ENCODE results near the gene NMT1.

Gene NMT1

GRCh38 chr17:45135978-45136791 is 75.1 kb downstream of the NMT1 start:
- no peak for DNase-seq (ENCODE audit: low read depth in 2 of 2)

GRCh38 chr17:45136846-45137560 is 75.9 kb downstream of the NMT1 start:
- no peak for DNase-seq (ENCODE audit: low read depth in 2 of 2)

DNA sequence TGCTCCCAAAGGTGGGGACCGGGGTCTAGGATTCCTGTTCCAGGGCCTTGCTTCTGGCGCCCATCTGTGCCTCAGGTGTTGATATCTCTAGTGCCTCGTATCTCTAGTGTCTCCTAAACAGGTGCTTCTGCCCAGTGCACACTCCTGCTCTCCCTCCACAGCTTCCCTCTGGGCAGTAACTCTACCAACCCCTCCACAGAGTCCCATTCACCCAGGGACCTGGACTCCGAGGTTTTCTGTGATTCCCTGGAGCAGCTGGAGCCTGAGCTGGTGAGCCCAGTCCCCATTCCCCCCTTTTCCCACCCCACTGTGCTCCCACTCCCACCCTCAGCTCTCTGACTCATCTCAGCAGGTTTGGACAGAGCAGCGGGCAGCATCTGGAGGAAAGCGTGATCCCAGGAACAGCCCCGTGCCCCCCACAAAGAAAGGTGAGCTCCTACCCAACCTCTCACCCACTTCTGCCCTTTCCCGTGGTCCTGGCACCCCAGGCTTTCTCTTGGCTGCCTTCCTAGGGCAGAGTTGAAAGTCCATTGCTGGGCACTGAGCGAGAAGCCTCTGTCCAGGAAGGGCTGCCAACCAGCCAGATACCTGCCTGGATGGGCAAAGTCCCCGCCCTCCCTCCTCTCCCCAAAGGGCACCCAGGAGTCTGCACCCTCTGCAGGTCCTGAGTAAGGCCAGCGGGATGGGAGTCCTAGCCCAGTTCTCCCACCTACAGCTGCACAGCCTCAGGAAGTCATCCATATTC is 76.6 kb downstream of the NMT1 start:
- no peak for DNase-seq (ENCODE audit: low read depth in 2 of 2)

- no peak for DNase-seq (ENCODE audit: low read depth in 2 of 2)
These were observed 77.9 kb downstream of the NMT1 start for GRCh38 chr17:45138911-45139532.

GRCh38 chr17:45139533-45139920 is 78.4 kb downstream of the NMT1 start:
- DNase-seq (ENCODE audit: low read depth in 2 of 2), result no peak

GRCh38 chr17:45143094-45143670 is 82.1 kb downstream of the NMT1 start:
- no peak for DNase-seq (ENCODE audit: low read depth in 2 of 2)

DNA sequence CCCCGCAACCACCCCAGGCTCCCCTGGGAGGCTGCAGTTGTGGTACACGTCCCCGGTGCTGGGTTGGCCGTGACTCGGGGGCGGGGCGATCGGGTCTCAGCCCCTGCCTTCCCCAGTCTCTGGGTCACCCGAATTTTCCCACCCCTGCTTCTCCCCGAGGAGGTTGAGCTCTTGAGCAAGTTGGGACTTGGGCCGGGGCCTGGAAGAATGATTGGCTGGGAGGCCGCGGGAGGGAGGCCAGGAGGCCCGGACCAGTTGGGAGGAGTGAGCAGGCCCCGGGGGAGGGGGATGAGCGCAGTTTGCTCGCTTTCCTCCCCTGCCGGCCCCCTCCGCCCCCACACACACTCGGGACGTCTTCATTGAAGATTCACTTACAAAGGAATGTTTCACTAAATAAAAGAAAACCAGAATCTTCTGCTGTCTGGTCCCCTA is 82.7 kb downstream of the NMT1 start:
- no peak for DNase-seq (ENCODE audit: low read depth in 2 of 2)

DNA sequence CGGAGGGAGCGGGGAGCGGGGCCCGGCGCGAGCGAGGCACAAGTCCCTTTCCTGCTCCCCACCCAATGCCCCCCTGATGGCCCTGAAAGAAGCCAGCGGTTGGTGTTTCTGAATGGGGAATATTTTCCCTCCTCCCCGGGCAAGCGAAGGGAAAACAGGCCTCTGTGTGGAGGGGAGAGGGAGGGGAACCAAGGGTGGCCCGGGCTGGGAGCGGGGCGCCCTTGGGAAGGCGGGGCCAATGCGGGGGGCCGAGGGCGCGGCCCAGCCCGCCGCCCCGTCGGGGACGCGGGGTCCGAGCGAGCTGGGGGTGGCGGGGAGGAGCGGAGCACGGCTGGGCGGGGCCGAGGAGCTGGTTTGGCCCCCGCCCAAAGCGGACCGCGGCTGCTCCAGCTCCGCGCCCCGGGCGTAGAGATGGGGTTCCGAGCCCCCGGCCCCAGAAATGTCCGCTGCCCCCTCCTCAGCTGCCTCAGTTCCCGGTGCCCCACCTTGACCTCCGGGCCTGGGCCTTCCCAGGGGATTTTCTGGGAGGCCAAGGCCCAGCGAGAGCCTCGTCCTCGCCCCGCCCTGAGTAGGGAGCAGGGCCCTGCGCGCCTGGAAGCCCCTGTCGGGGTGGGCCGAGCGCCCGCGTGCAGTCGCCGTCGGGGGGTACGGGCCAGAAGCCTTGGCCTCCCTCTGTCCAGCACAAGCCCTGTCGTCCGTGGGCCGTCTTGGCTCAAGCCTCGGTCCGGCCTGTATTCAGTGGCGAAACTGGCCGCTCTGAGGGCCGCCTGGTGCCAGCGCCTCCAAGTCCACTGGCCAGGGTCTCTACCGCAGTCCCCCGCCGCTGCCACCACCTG is 83.3 kb downstream of the NMT1 start:
- DNase-seq (ENCODE audit: low read depth in 2 of 2), result no peak

DNA sequence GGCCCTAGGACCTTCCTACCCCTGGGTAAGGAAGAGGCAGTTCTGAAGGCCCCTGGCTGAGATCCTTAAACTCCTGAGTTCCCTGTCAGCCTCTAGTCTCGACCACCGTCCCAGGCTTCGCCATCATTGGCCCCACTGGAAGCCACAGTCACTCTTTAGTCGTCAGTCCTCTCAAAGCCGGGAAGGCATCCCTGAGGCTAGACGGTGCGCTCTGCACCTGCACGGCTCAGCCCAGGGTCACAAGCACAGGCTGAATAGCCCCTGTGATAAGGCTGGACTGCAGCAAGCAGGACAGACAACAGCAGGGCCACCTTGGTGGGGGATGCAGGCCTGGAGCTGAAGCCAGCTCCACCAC is 83.9 kb downstream of the NMT1 start:
- no peak for DNase-seq (ENCODE audit: low read depth in 2 of 2)

- DNase-seq (ENCODE audit: low read depth in 2 of 2), result no peak
These were observed 85.0 kb downstream of the NMT1 start for GRCh38 chr17:45146166-45146565.

- DNase-seq (ENCODE audit: low read depth in 2 of 2), result no peak
These were observed 85.4 kb downstream of the NMT1 start for GRCh38 chr17:45146592-45146889.

DNA sequence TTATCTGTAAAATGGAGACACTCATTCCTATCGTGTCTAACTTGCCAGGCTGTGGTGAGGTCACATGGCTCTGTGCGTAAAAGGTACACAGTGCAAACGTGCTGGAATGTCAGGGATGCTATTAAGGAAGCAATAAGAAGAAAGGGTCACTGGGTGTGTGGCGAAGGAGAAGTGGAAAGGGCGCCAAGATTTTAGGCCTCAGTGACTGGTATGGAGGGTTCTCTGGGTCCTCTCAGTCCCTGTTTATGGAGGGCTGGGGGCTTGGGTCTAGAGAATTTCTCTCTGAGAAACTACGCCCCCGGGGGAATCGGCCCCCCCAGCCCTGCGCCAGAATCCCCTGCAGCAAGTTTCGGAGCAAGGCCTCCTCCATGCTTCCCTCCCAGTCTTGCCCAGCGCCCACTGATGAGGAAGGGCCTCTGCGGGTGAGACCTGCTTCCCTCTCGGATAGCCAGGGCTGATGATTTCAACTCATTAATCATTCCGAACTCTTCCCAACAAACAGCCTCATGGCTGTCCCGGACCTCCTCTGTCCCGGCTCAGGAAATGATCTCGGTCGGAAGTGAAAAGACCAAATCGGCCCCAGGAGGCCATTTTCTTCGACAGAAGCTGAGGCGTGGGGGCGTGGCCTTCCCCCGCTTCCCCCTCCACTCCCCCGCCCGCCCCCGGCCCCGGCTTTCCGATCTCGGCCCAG is 85.9 kb downstream of the NMT1 start:
- DNase-seq (ENCODE audit: low read depth in 2 of 2), result no peak

DNA sequence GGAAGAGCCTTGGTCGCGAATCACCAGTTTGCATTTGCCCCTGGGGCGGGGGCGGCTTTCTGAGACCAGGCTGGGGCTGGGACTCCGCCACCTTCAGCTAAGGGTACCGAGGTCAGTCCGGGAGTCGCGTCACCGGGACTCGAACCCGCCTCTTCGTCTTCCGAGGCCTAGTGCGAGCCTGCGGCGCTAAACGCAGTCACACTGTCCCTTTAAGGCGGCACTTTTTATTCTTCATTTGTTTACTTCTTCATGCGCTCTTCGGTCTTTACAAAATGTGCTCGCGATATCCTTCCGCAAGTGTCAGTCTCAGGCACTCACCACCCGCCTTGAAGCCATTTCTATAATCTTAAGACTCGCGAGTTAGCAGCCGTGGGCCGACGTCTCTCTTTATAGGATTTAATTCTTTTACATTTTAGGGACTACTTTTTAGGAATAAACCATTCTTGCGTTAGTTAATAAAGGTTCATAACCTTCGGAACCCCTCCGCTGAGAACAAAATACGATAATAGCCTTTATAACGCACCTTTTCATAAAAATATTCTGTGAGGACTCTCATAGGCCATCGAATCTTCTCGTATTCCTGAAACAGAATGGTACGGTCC is 86.6 kb downstream of the NMT1 start:
- peak; percentile 73 to 75 for DNase-seq (ENCODE audit: low read depth in 2 of 2)

- peak; percentile 98 to 99 for DNase-seq (ENCODE audit: low read depth in 2 of 2)
These were observed 87.3 kb downstream of the NMT1 start, which contains the start of gene HEXIM1 for GRCh38 chr17:45148183-45149036. Gene HEXIM1, plus strand, starts transcription at chr17:45148475. Its CDS starts 716 bp downstream, at chr17:45149191.

- DNase-seq (ENCODE audit: low read depth in 2 of 2), result peak in 1 of 2 donors; percentile 67
These were observed 88.0 kb downstream of the NMT1 start for GRCh38 chr17:45149037-45149668.

DNA sequence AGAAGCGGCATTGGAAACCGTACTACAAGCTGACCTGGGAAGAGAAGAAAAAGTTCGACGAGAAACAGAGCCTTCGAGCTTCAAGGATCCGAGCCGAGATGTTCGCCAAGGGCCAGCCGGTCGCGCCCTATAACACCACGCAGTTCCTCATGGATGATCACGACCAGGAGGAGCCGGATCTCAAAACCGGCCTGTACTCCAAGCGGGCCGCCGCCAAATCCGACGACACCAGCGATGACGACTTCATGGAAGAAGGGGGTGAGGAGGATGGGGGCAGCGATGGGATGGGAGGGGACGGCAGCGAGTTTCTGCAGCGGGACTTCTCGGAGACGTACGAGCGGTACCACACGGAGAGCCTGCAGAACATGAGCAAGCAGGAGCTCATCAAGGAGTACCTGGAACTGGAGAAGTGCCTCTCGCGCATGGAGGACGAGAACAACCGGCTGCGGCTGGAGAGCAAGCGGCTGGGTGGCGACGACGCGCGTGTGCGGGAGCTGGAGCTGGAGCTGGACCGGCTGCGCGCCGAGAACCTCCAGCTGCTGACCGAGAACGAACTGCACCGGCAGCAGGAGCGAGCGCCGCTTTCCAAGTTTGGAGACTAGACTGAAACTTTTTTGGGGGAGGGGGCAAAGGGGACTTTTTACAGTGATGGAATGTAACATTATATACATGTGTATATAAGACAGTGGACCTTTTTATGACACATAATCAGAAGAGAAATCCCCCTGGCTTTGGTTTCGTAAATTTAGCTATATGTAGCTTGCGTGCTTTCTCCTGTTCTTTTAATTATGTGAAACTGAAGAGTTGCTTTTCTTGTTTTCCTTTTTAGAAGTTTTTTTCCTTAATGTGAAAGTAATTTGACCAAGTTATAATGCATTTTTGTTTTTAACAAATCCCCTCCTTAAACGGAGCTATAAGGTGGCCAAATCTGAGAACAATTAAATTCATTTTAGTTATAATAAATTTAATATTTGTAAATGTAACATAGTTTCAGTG is 88.8 kb downstream of the NMT1 start:
- no peak for DNase-seq (ENCODE audit: low read depth in 2 of 2)
